Esophagus squamous epithelium (tissue), 5 donors: ENCODE data around the gene C12orf76. TPM values are rescaled to one million over a fixed set of nuclear protein-coding genes. Genes with fewer than 3 reads are reported as not detected.

Source experiments
- DNase-seq: peaks from one replicate; lab custom pipeline; 2025; lab: John Stamatoyannopoulos, UW
- H3K27ac ChIP-seq, 4 donors: fragments of 200-600 bp; sonication (generic); one replicate each; pipeline ENCODE4 v1.5.1; 2016 to 2019; ENCODE audit warnings: mild to moderate bottlenecking in 1 of 4
- H3K27me3 ChIP-seq, 4 donors: fragments of 200-600 bp; sonication (generic); 1 replicate in 3 of 4; 2 replicates in 1 of 4; pipeline versions ENCODE4 v1.5.1 to v1.6.0; 2017 to 2021; ENCODE audit warnings: antibody characterized with exemption in 1 of 4
- H3K36me3 ChIP-seq, 3 donors: fragments of 200-600 bp; sonication (generic); one replicate each; pipeline ENCODE4 v1.5.1; 2016 to 2019
- H3K4me1 ChIP-seq, 3 donors: fragments of 200-600 bp; sonication (generic); one replicate each; pipeline ENCODE4 v1.5.1; 2017 to 2019
- H3K4me3 ChIP-seq, 4 donors: fragments of 200-600 bp; sonication (generic); 1 replicate in 3 of 4; 2 replicates in 1 of 4; pipeline ENCODE4 v1.5.1; 2016 to 2019; ENCODE audit warnings: mild to moderate bottlenecking in 2 of 4, moderate library complexity in 1 of 4
- H3K9me3 ChIP-seq, 3 donors: fragments of 200-600 bp; sonication (generic); one replicate each; pipeline ENCODE4 v1.5.1; 2016 to 2019
- POLR2A ChIP-seq, 4 donors: fragments of 450-650 bp; IDR thresholded peaks; one replicate each; pipeline ENCODE4 v1.6.1; 2017; ENCODE audit warnings: antibody characterized with exemption in 4 of 4, mild to moderate bottlenecking in 4 of 4, moderate library complexity in 3 of 4
- WGBS, 2 donors: methylation state at CpG; one replicate each; pipeline ENCODE4 v1.1.5; 2018; 5-methylcytosine and 5-hydroxymethylcytosine counted together
- intact Hi-C: fragments of 100-400 bp; cut with DNase I; formaldehyde crosslinking; loops from one replicate; pipeline ENCODE4 v1.15.0; 2022
- total RNA-seq, 4 donors: library from RNA; depleted of rRNA; stranded (reverse); fragments of >200 nt; gene quantifications; one replicate each; pipeline ENCODE4 v1.1.0, GENCODE V29; 2016
- TF ChIP-seq, protein P1 (sequence below), 6 experiments: fragments of 450-650 bp in 4 of 6; fragments of 200-600 bp in 2 of 6; sonication (generic) in 2 of 6; IDR thresholded peaks; one replicate each; pipeline ENCODE4 v1.5.1; 2016 to 2019; ENCODE audit warnings: antibody characterized with exemption in 6 of 6, mild to moderate bottlenecking in 4 of 6, moderate library complexity in 4 of 6
- donor health status: DM: yes; HTN: yes; CAD: no.

The C12orf76 gene
- total RNA-seq, 4 donors from 2014 or later = 3.2 to 10.8 (median 5.9) TPM

DNA sequence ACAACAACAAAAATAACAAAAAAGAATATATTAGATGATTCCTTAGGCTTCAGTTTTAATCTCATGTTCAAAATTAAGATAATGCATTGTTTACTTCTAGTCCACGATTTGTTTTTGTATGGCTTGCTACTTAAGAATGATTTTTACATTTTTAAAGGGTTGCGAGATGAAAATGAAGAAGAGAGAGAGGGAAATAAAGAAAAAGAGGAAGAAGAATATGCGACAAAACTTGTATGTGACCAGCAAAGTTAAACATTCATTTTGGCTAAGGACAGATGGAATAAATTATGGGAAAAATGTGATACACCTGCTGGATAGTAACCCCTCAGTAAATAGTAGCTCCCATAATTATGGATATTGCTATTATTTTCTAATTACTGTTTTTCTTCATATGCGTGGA, 50.9 kb downstream of the C12orf76 start:
- Histone ChIP-seq H3K27me3 (no peaks in the 10 kb centered on the region), H3K27ac (no peak overlapping the region), H3K4me1 (peaks cover 4 to 74% (median 38%) of the 10 kb centered on the region in 3 donors), H3K4me3 (no peak overlapping the region), H3K9me3 (no peaks in the 10 kb centered on the region), H3K36me3 (peaks cover 0 to under 1% (median 0%) of the 10 kb centered on the region in 3 donors)
- no peak for DNase-seq
- 82 to 83% methylated on average over 4 of the region's 4 CpGs for WGBS, 2 donors
- intact Hi-C loops = no loop called here
- no peak for TF ChIP-seq POLR2A (IDR thresholded peaks at IDR 0.05)
- TF ChIP-seq, protein P1, sequence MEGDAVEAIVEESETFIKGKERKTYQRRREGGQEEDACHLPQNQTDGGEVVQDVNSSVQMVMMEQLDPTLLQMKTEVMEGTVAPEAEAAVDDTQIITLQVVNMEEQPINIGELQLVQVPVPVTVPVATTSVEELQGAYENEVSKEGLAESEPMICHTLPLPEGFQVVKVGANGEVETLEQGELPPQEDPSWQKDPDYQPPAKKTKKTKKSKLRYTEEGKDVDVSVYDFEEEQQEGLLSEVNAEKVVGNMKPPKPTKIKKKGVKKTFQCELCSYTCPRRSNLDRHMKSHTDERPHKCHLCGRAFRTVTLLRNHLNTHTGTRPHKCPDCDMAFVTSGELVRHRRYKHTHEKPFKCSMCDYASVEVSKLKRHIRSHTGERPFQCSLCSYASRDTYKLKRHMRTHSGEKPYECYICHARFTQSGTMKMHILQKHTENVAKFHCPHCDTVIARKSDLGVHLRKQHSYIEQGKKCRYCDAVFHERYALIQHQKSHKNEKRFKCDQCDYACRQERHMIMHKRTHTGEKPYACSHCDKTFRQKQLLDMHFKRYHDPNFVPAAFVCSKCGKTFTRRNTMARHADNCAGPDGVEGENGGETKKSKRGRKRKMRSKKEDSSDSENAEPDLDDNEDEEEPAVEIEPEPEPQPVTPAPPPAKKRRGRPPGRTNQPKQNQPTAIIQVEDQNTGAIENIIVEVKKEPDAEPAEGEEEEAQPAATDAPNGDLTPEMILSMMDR (IDR thresholded peaks at IDR 0.05) = no peak

DNA sequence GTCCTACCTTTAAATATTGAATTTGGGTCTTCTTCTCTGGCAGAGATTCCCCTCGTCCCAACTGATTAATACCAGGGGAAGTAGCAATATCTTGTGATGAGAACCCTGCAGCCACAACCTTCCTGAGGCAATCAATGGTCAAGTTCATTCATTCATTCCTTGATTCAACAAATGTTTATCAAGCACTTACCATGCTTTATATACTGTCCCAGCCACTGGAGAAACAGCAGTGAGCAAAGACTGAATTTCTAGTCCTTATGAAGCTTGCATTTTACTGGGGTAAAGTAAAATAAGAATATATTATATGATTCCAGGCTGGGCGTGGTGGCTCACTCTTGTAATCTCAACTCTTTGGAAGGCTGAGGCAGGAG, 51.9 kb downstream of the C12orf76 start:
- no peak for DNase-seq
- Histone ChIP-seq H3K36me3 (peaks cover 0 to 2% (median 0%) of the 10 kb centered on the region in 3 donors), H3K4me1 (peaks cover 4 to 66% (median 30%) of the 10 kb centered on the region in 3 donors), H3K27me3 (no peaks in the 10 kb centered on the region), H3K4me3 (peak overlapping the region; percentile 84 to 99 (median 96)), H3K27ac (peak overlapping the region; percentile 84 to 93 (median 92)), H3K9me3 (no peaks in the 10 kb centered on the region)
- intact Hi-C loops = no loop called here
- 44 to 50% methylated on average over 2 of the region's 2 CpGs for WGBS, 2 donors
- TF ChIP-seq POLR2A (IDR thresholded peaks at IDR 0.05) = no peak
- TF ChIP-seq, protein P1 (IDR thresholded peaks at IDR 0.05) = no peak

DNA sequence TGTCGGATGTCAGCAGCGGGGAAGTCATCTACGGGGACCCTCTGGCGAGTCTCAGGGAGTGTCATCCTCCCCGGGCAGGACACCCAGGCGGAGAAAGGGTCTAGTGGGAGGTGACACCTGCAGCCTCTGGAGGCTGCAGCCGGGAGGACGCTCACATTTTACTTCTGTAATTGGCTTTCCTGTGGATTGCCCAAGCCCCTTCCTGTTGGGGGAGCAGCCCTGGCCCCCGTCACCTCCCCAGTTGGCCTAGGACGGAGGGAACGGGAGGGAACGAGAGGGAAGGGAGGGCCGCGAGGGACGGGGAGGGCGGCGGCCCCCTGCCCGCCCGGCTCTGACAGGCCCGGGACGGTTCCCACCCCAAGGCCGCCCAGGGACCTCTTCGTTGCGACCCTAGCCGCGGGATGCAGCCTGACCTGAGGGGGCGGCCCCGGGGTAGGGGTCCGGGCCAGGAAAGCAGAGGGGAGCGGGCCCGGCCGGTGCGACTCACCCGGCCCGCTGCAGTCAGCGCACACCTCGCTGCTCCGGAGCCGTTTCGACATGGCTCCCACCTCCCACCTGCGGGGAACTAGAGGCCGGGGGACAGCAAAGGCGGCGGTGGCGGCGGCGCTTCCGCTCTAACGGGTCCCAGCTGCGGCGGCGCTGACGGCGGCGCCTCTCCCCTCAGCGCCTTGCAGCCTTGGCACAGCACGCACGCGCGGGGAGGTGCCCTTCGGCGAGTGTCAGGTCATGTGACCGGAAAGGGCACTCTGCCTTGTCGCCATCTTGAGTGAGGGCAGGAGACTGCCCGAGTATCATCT, 52.4 kb downstream of the C12orf76 start, which contains the start of gene GIT2:
TSS of gene GIT2 (minus strand) at position 683 of the 797 bp plus-strand sequence. CDS start at position 539, 144 bp downstream.
- Histone ChIP-seq H3K36me3 (peaks cover 0 to 8% (median 0%) of the 10 kb centered on the region in 3 donors), H3K27me3 (no peaks in the 10 kb centered on the region), H3K4me1 (peaks cover 4 to 60% (median 27%) of the 10 kb centered on the region in 3 donors), H3K9me3 (no peaks in the 10 kb centered on the region), H3K27ac (peak within 1 kb of the TSS; percentile 84 to 93 (median 92)), H3K4me3 (peak within 1 kb of the TSS; percentile 84 to 99 (median 96))
- peak in 2 of 4 donors; percentile 67 to 88 for TF ChIP-seq POLR2A (IDR thresholded peaks at IDR 0.05)
- TF ChIP-seq, protein P1 (IDR thresholded peaks at IDR 0.05) = peak in 1 of 6 experiments; percentile 12
- WGBS, 2 donors = 0% methylated on average over 3 to 8 of the region's 65 CpGs
- peak; percentile 74 for DNase-seq
- intact Hi-C loops = no loop called here

DNA sequence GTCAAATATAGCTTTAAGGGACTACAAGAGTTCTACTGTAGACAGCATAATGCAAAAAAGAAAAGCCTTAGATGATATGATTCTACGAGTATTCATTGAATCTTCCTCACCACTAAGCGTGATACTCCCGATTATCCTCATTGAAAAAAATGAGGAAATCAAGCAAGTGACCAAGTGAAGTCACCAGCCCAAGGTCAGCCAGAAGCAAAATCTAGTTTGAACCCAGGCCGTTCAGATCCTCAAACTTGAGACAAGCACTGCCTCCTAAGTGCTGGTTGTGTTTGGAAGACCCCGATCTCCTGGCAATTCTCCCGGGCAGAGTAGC, 53.0 kb downstream of the C12orf76 start:
- DNase-seq = no peak
- H3K27me3 ChIP-seq = no peaks in the 10 kb centered on the region
- TF ChIP-seq, protein P1 (IDR thresholded peaks at IDR 0.05) = no peak
- no peak for TF ChIP-seq POLR2A (IDR thresholded peaks at IDR 0.05)
- H3K4me1 ChIP-seq = peaks cover 2 to 54% (median 23%) of the 10 kb centered on the region in 3 donors
- peak overlapping the region; percentile 84 to 93 (median 92) for H3K27ac ChIP-seq
- peaks cover 0 to 13% (median 0%) of the 10 kb centered on the region in 3 donors for H3K36me3 ChIP-seq
- peak overlapping the region; percentile 84 to 99 (median 96) for H3K4me3 ChIP-seq
- WGBS, 2 donors = 0% methylated on average over 4 to 6 of the region's 6 CpGs
- intact Hi-C loops = no loop called here
- H3K9me3 ChIP-seq = no peaks in the 10 kb centered on the region
